ENCODE measurements around the gene CD46.
A peak's percentile ranks its signal among the peaks of the same experiment; 100 is the strongest.

Gene CD46

DNA sequence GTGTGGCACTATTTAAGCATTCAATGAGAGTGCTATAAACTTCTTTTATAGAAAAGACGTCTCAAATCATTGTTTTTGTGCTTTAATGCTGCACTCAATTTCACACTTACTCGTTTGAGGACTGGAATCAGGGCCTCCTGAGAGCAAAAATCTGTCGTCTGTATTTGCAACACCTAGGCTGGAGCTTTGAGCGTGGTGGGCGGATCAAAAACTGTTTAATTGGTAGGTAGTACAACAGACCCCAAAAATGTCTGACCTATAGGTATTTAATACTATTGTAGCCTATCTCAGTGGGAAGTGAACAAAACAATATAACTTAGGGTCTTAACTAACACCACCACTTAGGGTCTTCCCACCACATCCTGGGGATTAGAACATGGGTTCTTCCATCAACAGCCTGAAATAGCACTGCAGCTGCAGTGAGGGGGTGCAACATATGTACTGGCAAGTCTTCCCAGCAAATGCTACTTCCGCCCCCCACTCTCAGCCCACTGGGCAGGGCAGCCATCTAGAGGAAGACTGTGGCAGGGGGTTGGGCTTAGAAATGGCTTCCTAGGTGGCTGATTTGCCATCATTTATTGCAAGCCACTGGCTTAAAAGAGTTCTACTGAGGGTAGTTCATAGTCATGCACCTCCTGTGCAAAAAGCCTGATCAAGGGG, 48.3 kb downstream of the CD46 start:
- no peak for DNase-seq

DNA sequence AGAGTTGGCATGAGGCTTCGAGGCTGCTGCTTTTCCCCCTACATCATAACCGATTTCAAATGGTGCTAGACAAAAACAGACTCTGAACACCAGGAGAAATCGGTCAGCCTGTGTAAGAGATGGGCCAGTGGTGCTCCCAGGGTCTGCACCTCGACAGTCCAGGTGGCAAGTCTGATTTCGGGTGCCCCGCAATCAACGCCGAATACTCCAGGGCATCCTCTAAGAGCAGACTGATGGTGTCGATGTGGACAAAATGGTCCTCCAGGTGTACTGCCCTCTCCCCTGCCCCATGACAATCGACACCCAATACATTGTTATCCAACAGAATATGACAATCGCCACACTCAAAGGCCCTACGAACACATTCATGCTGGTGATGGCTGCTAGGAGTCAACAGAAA, 50.0 kb downstream of the CD46 start:
- DNase-seq: no peak

DNA sequence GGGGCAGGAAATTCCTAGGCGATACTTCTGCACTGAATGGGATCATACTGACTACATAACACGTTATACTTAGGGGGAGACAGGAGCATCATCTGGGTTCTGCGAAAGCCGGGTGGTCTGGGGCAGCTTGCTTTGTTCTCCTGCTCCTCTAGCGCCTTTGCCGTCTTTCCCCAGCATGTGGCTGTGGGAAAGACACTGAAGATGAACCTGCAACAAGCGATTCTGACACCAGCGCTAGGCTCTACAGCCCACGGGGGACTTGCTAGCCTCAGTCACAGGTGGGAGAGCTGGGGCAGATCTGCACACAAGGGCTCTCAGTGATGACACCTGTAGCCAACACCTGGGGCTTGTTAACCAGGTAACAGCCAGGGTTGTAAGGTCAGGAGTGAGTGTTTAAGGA, 51.8 kb downstream of the CD46 start:
- DNase-seq: no peak

- DNase-seq: no peak
These were observed 53.0 kb downstream of the CD46 start for GRCh38 chr1:207804721-207805468.

DNA sequence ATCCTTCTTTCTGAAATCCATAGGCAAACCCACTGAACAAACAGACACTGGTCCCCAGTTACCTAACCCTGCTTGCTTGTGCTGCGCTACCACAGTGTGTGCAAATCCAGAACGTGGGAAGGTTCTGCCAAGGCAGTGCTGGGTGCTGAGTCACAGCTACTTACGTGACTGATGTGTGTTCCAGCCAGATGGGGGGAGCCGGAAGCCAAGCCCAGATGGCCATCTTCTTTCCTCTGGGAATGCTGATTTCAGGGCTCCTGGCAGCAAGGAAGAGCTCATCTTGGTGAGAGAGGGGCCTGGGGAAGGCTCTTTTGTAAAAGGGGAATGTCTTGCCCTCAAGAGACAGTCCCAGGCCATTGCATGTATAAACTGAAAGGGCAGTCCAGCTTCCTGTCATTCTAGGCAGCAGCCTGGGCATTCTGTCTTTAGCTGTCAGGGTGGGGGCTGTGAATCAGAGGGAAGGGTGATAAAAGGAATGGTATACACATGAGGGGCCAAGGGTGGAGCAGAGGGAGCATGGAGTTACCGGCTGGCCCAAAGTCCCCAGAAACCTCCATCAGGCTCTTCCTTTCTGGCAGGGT, 54.1 kb downstream of the CD46 start:
- no peak for DNase-seq

DNA sequence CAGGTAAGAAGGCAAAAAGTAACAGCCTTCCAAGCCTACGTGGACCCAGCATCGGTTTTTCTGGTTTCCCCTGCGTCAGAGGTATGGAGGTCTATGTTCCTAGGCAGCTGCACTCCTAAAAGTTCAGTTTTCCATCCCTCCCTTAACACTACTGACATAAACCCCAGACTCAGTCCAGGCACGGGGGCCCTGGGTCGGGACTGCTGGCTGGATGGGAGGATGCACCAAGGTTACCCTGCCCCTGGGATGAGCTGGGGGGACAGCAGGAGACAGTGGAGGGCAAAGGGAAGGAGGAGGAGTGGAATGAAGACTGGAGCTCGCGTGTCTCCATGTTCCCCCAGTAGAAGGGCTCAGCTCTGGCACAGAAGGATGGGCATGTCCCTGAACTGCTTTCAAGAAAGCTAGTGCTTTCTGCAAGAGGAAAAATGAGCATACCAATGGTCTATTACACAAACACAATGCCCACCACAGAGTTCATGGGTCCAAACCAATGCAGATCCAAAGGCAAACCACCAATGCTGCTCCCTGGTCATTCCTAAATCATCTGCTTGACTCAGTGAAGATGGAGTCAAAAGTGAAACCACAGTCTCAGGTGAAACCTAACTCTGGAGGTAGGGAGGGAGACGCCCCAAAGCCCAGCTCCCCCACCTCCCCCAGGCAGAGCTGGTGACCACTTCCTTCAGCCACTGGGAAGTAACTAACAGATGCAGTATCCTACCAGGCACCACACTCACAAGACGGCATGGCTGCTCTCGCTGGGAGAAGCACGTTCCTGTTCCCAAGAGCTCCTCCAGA, 54.9 kb downstream of the CD46 start:
- no peak for DNase-seq

DNA sequence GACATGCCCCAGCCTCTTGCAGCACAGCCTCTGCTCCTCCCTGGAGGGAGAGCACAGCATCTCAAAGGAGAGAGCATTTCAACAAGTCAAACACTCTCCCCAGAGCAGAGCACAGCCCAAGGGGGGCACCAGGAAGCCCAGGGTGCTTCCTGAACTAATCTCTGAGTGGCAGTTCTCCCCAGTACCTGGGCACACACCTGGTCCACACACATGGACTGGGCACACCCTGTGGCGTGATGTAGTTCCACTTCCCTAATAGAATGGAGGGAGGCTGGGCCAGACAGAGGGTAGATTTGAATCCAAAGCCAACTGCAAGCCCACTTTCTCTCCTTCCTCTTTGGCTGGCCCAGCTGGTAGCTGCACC, 55.5 kb downstream of the CD46 start:
- no peak for DNase-seq

GRCh38 chr1:207807690-207808321, 56.0 kb downstream of the CD46 start:
- no peak for DNase-seq

DNA sequence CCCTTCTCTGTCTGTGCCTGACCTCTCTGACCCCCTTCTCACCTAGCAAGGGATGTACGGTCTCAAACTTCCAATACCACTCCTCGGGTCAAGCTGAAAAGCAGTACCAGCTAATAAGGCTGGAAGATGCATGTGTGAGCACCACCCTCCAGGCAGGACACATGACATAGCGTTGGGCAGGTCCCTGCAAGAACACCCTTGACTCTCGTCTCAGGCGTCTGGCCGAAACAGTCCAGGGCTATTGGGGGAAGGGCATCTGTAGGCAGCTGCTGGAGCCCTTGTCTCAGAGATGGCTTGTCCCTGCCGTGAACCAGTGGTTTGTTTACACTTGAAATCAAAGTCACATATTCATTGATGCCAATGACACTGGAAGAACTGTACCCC, 56.5 kb downstream of the CD46 start:
- DNase-seq: no peak

DNA sequence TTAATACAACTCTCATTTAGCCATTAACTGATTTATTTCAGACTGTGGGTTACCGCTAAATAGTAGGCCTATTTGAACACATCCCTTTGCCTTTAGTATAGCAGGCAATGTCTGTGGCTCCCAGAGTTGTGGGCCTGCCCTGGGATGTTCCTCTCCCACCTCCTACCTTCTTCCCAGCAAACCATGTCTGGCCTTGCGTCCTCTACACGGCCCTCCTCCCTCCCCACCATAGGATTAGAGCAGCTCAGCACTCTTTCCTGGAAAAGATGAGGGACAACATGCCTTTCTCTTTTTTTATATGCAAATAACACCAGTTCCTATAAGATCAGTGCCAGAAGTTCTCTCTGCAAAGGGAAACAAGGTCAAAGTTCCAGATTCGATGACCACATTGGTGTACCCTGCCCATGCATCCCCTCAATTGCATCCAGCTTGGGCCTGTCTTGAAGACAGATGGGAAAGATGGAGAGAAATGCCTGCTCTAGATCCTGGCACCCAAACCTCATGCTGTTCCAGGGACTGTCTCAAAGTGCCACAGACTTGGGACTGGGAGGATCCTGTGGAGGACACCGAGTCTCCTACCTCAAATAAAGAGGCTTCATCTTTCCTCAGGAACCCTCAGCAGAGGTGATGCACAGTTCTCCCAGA, 57.2 kb downstream of the CD46 start:
- no peak for DNase-seq

DNA sequence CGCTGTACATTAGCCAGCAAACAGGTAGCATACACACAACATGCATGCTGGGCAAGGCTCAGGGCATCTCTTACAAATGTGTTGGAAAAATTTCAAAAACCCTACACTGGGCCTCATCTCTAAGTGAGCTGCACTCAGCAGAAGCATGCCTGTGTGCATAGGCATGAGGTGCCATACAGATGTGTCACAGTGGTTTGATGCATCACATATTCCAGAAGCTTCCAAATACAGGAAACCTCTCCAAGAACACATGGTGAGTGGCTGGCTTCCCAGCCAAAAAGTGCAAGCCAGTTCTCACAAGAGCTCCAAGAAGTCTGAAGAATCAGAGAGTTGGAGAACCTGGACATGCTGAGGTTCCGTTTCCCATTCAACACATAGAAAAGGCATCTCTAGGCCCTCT, 58.3 kb downstream of the CD46 start:
- no peak for DNase-seq

DNA sequence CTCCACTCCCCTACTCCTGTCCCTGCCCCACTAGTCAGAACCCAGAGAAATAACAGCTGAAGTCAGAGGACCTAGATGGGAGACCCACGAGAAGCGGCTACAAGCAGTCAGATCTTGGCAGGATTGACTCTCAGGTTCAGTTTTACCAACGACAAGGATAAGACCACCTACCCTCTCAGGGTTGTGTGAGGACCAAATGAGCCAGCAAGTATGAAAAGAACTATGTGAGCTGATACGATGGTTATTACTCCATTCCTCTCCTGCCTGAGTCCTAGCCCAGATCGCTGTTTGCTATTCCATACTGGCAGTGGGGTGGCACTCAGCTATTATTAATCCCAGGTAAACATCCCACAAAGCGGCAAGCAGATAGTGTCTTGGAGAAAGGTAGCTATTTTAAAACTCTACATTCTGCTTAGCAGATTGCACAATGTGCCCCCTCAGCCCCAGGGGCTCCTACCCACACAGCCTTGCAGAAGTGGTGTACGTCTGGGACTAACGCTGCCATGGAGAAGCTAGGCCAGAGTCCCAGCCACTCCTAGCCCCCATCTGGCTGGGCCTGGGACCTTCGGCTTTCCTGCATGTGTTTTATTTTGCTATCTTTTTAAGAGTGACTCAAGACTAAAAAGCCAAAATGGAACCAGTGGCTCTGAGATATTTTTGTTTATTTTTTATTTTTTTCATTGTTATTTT, 58.9 kb downstream of the CD46 start:
- no peak for DNase-seq

- no peak for DNase-seq
These were observed 59.5 kb downstream of the CD46 start for GRCh38 chr1:207811319-207811718.

GRCh38 chr1:207811920-207812720, 60.3 kb downstream of the CD46 start:
- peak; percentile 21 for DNase-seq

DNA sequence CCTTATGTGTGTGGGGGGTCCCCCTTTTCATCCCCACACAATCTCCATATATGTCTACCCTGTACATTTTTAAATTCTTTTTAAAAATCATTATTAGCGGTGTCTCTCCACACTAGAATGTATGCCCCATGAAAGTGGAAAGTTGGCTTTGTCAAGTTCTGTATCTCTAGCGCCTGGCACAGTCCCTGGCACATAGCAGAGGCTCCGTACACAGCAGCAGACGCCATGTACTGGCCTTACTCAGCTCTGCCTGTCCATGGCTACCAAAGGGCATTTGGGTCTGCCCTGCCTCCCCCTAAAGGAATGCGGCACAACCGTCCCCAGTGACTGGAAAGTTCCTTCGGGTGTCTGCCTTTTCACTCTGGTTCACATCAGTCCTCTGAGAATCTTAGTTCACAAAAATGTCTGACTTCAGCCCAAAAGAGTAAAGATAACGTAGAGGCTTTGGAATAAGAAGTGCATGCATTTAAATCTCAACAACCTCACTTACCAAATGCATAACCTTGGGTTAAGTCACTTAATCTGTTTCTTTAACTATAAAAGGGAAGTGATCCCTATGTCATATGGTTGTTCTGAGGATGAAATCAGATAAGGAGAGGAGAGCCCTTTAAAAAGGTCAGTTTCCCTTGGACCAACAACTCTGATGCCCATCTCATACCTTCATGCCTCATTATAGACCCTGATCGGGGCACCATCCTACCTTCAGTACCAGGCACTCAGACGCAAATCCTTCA, 61.1 kb downstream of the CD46 start:
- no peak for DNase-seq

DNA sequence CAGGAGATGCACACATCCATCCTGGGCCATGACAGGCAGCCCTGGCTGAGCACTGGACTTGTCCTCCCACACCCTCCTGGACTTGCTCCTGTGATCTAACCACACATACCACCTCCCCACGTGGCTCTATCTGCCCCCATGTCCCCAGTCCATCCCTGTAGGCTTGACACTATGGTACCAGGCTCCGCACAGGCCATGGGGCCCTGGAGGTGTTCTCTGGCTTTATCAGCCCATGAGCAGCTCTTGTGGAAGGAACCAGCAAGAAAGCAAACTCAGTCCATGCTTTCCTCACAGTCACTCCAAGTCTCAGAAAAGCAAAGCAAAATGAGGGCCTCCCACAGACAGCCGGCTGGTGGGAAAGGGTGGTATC, 61.6 kb downstream of the CD46 start:
- DNase-seq: no peak

DNA sequence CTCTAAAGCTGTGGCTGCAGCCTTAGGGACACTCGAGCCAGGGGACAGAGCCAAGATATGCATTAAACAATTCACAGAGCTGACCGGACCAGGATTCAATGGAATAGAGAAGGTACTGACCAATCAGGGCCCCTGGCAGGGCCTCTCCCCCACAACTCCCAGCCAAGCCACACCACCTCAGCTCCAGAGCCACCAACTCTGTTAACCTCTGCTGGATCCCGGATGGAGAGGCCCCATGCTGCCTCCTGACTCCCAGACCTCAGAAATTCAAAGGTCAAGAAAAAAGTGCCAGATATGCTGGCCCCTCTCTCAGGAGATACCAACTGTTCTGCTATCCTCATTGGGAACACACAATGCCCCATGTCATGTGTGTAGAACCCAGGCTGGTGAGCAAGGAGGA, 62.1 kb downstream of the CD46 start:
- DNase-seq: no peak

- no peak for DNase-seq
These were observed 62.6 kb downstream of the CD46 start for GRCh38 chr1:207814469-207814868.

- no peak for DNase-seq
These were observed 63.6 kb downstream of the CD46 start for GRCh38 chr1:207815466-207815865.

DNA sequence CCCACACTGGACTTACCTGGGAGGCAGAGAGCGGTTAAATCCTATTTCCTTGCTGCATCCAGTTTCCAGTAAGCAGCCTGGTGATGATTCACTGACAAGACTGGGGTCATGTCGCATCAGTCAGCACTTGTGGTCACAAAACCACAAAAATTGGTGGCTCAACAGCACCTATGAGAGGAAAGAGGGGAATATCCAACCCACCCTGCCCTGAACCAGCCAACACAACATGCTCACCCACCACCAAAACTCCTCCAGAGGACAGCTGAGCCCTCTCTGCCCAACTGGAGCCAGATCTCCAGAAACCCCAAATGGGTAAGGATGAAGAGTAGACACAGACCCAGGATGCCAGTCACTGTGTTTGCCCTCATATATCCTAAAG, 64.0 kb downstream of the CD46 start:
- no peak for DNase-seq

DNA sequence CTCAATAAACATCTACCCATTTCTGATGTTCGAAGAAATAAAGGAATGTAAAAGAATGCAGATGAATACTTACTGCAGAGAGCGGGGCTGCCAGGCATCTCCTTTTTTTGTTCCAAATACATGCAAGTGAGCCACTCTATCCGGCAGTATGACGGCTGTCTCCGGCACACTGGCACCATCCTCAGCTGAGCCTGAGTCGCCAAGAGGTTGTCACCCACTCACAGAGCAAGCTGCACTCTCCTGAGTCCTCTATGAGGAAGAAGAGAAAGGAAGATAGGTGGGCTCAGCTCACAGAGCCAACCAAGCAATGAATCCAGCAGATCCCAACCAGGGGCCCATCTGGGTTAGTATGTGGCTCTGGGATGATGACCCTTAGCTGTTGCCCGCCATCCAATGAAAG, 65.3 kb downstream of the CD46 start:
- no peak for DNase-seq

Measured in DMS153 (cell line).